Activated gamma-delta T cell treated with anti-CD3 and anti-CD28 coated beads, Interleukin-2, amount 50 U/mL, for 16 hours (primary cell): ENCODE measurements around the gene DTD1.

Experiments used
- DNase-seq: peaks from one replicate; pipeline ENCODE4 v3.0.0-alpha.2; 2020; ENCODE audit warnings: low read depth

Gene DTD1

GRCh38 chr20:18795366-18795765 lies 207.5 kb downstream of the DTD1 start:
- DNase-seq, result no peak

- no peak for DNase-seq
Measured at GRCh38 chr20:18796282-18796833, 208.5 kb downstream of the DTD1 start.

- no peak for DNase-seq
Measured at GRCh38 chr20:18801516-18801915, 213.7 kb downstream of the DTD1 start.

- no peak for DNase-seq
Measured at GRCh38 chr20:18802012-18802634, 214.3 kb downstream of the DTD1 start.

- DNase-seq, result no peak
Measured at GRCh38 chr20:18805881-18806280, 218.0 kb downstream of the DTD1 start.

DNA sequence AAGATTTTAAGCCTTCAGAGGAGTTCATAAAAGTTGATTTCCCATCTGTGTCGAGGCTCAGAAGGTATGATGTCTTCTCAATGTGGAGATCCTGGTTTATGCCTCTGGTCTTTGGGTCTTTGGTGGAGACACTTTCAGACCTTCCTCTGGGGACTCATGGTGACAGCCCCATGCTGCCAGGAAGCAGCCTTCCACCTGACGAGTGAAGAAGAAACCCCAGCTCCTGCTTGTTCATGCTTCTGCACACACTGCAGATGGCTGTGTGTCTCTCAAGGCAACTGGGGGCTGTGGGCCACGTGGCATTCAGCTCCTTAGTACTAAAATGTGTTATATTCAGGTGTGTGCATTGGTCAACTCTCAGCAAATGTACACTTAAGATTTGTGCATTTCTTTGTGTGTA lies 220.9 kb downstream of the DTD1 start:
- DNase-seq, result no peak

DNA sequence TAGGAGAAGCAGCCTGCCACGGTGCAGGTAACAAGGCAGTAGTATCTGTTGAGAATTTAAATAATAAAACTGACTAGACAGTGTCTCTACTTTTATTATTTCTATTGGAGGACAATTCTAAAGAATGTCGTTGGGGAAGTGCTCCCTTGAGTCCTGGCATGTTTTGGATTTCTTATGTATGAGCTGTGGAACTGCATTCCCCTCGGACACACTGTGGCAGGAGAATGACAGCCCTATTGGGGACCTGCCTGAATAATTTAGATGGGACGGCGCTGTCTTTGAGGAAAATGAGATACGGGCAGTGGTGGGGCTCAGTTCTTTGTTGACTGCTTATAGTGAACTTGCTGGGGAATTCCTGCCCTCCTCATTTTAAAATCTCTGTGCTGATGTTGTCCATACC lies 223.3 kb downstream of the DTD1 start:
- no peak for DNase-seq

- no peak for DNase-seq
Measured at GRCh38 chr20:18811904-18812303, 224.1 kb downstream of the DTD1 start.

DNA sequence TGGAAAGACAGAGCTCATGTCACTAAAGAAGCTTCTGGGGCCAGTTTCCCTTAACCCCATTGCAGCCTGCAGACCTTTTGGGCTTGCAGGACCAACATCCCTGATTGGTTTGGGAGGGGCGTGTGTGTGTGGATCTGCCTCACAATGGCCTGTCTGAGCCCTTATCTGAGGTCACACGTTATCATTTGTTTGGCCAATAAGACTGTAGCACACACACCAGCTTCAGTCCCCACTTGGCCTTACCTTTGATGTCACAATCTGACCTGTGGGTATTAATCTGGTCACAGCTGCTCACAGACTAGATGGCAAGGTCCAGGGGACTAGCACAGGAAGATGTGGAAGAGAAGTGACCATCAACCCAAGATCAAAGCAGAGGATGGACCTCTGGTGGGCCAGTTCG lies 225.6 kb downstream of the DTD1 start, which contains the start of gene SCP2D1:
SCP2D1 (plus strand) TSS at position 301 of the 400 bp plus-strand sequence; CDS start at position 334, 33 bp downstream.
- no peak for DNase-seq

- no peak for DNase-seq
Measured at GRCh38 chr20:18815194-18815942, 227.5 kb downstream of the DTD1 start.
